ENCODE results near the gene MCEE.
"Not testable (repeated sequence)": the region's sequence is repeated elsewhere in the genome, so short reads cannot be mapped to it uniquely, and the experiment has no call there.

The MCEE gene

DNA sequence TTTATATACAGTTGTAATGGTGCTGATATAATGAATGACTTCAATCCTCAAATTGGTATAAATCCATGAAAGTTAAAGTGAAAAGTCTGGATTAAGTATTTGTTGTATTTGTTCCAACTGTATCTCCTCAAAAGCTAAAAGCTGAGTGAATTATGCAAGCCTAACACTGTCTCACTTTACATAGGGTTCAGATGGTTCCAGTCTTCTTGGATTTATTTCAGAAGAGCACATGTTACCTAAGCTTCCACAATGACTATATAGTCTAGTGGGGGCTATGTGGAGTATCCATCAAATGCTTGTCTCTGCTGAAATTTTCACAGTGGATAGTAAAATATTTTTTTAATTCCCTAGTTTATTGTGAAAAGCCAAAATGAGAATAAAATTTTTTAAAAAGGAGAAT, 13.0 kb downstream of the MCEE start:
- no peak overlapping the region for H3K27ac Mint-ChIP-seq
- no peak for ATAC-seq (replicated peaks)
- peaks cover 0 to 9% of the 10 kb centered on the region in 2 donors for H3K4me1 Mint-ChIP-seq
- H3K27me3 Mint-ChIP-seq = no peaks in the 10 kb centered on the region
- H3K9me3 Mint-ChIP-seq = no peaks in the 10 kb centered on the region
- no peak for DNase-seq
- H3K4me3 Mint-ChIP-seq = no peak overlapping the region
- H3K36me3 Mint-ChIP-seq = peaks cover 28 to 63% of the 10 kb centered on the region in 2 donors

GRCh38 chr2:71113843-71114242, 16.2 kb downstream of the MCEE start:
- peaks cover 23 to 41% of the 10 kb centered on the region in 2 donors for H3K36me3 Mint-ChIP-seq
- DNase-seq = no peak
- no peaks in the 10 kb centered on the region for H3K9me3 Mint-ChIP-seq
- H3K4me3 Mint-ChIP-seq = no peak overlapping the region
- peaks cover 0 to 8% of the 10 kb centered on the region in 2 donors for H3K4me1 Mint-ChIP-seq
- no peak overlapping the region for H3K27ac Mint-ChIP-seq
- no peak for ATAC-seq (replicated peaks)
- H3K27me3 Mint-ChIP-seq = no peaks in the 10 kb centered on the region

DNA sequence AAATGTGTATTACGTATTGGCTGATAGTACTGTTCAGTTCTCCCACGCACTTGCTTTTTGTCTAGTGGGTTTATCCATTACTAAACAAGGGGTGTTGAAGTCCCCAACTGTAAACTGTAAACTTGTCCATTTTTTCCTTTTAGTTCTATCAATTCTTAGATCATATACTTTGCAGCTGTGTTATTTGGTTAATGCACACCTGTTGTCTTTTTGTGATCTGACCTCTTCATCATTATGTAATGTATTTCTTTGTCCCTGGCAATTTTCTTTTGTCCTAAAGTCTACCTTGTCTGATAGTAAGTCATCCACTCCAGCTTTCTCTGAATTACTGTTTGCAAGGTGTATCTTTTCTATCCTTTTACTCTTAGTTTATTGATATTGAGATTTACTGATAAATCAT, 21.9 kb downstream of the MCEE start:
- Mint-ChIP-seq H3K4me3 (no peak overlapping the region), H3K27me3 (no peaks in the 10 kb centered on the region), H3K9me3 (peaks cover 4 to 5% of the 10 kb centered on the region in 2 donors), H3K36me3 (peaks cover 10 to 19% of the 10 kb centered on the region in 2 donors), H3K4me1 (no peaks in the 10 kb centered on the region), H3K27ac (no peak overlapping the region)
- ATAC-seq (replicated peaks) = no peak
- no peak for DNase-seq

DNA sequence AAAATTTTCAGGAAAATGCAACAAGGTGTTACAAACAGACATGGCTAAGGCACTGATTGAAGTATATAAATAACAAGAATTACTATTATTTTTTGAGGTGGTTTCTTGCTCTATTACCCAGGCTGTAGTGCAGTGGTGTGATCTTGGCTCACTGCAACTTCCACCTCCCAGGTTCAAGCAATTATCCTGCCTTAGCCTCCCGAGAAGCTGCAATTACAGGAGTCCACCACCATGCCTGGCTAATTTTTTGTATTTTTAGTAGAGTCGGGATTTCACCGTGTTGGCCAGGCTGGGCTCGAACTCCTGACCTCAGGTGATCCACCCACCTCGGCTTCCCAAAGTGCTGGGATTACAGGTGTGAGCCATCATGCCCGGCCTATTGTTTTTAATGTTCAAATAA, 23.6 kb downstream of the MCEE start:
- H3K27me3 Mint-ChIP-seq; H3K4me1 Mint-ChIP-seq; H3K4me3 Mint-ChIP-seq; H3K9me3 Mint-ChIP-seq; H3K27ac Mint-ChIP-seq; DNase-seq; ATAC-seq (replicated peaks): not testable (repeated sequence)
- H3K36me3 Mint-ChIP-seq = peaks cover 10 to 15% of the 10 kb centered on the region in 2 donors

- ATAC-seq (replicated peaks) (no peak), DNase-seq (no peak)
- Mint-ChIP-seq H3K27me3 (no peaks in the 10 kb centered on the region), H3K36me3 (peaks cover 7 to 8% of the 10 kb centered on the region in 2 donors), H3K9me3 (peaks cover 4 to 5% of the 10 kb centered on the region in 2 donors), H3K4me3 (no peak overlapping the region), H3K27ac (no peak overlapping the region), H3K4me1 (no peaks in the 10 kb centered on the region)
Measured at GRCh38 chr2:71103809-71104208, 26.2 kb downstream of the MCEE start.

- Mint-ChIP-seq H3K4me3 (no peak overlapping the region), H3K27ac (no peak overlapping the region), H3K4me1 (no peaks in the 10 kb centered on the region), H3K27me3 (no peaks in the 10 kb centered on the region), H3K9me3 (peaks cover 4 to 5% of the 10 kb centered on the region in 2 donors), H3K36me3 (peaks cover 6 to 8% of the 10 kb centered on the region in 2 donors)
- DNase-seq (no peak), ATAC-seq (replicated peaks) (no peak)
Measured at GRCh38 chr2:71102981-71103681, 26.9 kb downstream of the MCEE start.

GRCh38 chr2:71101656-71102055, 28.4 kb downstream of the MCEE start:
- Mint-ChIP-seq H3K9me3 (peaks cover 4 to 5% of the 10 kb centered on the region in 2 donors), H3K4me3 (no peak overlapping the region), H3K4me1 (no peaks in the 10 kb centered on the region), H3K27me3 (no peaks in the 10 kb centered on the region), H3K36me3 (peaks cover 5 to 8% of the 10 kb centered on the region in 2 donors), H3K27ac (no peak overlapping the region)
- ATAC-seq (replicated peaks) = no peak
- DNase-seq = no peak

- ATAC-seq (replicated peaks) = peak in 1 of 2 donors; percentile 45
- peaks cover under 1 to 2% of the 10 kb centered on the region in 2 donors for H3K9me3 Mint-ChIP-seq
Measured at GRCh38 chr2:71100195-71100964, 29.6 kb downstream of the MCEE start.

GRCh38 chr2:71092491-71093260, 37.4 kb downstream of the MCEE start:
- not testable (repeated sequence) for DNase-seq; H3K4me3 Mint-ChIP-seq; H3K36me3 Mint-ChIP-seq; H3K9me3 Mint-ChIP-seq; ATAC-seq (replicated peaks); H3K4me1 Mint-ChIP-seq; H3K27ac Mint-ChIP-seq
- peaks cover 27% of the 10 kb centered on the region in 2 donors for H3K27me3 Mint-ChIP-seq

More at GRCh38 chr2:71100195-71100964, 29.6 kb downstream of the MCEE start:
- H3K27me3 Mint-ChIP-seq = no peaks in the 10 kb centered on the region
- DNase-seq = no peak
- H3K4me1 Mint-ChIP-seq = no peaks in the 10 kb centered on the region
- peaks cover 1 to 3% of the 10 kb centered on the region in 2 donors for H3K36me3 Mint-ChIP-seq
- H3K4me3 Mint-ChIP-seq = no peak overlapping the region
- no peak overlapping the region for H3K27ac Mint-ChIP-seq

- peaks cover 27 to 33% of the 10 kb centered on the region in 2 donors for H3K27me3 Mint-ChIP-seq
- not testable (repeated sequence) for ATAC-seq (replicated peaks); H3K27ac Mint-ChIP-seq; H3K36me3 Mint-ChIP-seq; H3K4me1 Mint-ChIP-seq; H3K4me3 Mint-ChIP-seq; DNase-seq; H3K9me3 Mint-ChIP-seq
Measured at GRCh38 chr2:71091808-71092207, 38.2 kb downstream of the MCEE start.

DNA sequence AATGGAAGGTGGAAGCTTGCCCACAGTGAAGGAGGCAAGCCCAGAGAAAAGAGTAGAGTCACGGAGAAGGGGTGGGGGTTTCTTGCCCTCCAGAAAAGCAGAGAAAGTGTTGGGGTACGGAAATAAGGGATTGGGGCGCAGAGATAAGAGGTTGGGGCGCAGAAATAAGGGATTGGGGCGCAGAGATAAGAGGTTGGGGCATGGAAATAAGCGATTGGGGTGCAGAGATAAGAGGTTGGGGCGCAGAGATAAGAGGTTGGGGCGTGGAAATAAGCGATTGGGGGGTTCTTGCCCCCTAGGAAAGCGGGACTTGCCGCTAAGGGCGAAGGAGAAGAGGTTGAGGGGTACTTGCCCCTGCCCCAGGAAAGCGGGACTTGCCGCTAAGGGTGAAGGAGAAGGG, 40.6 kb downstream of the MCEE start:
- H3K27me3 Mint-ChIP-seq = peaks cover 27 to 36% of the 10 kb centered on the region in 2 donors
- H3K27ac Mint-ChIP-seq, H3K4me3 Mint-ChIP-seq: not testable (repeated sequence)

DNA sequence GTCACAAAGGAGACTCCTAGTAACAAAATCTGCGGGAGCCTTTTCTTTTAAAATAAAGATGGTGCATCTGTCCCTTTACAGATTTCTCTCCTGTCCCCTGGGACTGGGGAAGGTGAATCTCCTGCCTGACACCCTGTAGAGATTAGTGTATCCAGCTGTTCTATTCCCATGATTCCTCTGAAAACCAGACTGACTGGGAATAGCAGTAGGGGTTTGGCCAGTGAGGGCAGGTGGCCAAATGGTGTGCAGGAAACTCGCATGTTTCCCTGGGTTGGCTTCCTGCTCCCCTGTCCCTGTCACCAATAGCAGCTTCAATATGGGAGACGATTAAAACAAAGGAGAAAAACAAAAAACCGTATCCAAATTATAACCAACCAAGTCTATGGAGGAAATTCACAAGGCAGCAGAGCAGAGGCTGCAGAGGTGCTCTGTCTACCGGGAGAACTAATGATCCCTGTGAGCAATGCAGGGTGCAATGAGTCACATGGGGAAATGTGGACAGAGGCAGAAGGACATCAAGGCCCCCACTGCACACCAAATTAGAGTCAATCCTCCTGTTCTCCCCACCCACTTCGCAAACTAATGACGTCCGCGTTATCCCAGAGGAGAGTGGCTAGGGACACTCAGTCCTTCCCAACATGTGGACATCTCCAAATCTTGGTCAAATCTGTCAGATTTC, 44.6 kb downstream of the MCEE start:
- H3K9me3 Mint-ChIP-seq; DNase-seq; H3K27ac Mint-ChIP-seq; H3K36me3 Mint-ChIP-seq; ATAC-seq (replicated peaks); H3K4me3 Mint-ChIP-seq: not testable (repeated sequence)
- peaks cover 5 to 19% of the 10 kb centered on the region in 2 donors for H3K4me1 Mint-ChIP-seq
- peaks cover 25 to 34% of the 10 kb centered on the region in 2 donors for H3K27me3 Mint-ChIP-seq

More for the DNA sequence above, 40.6 kb downstream of the MCEE start:
- DNase-seq; H3K4me1 Mint-ChIP-seq; H3K9me3 Mint-ChIP-seq; ATAC-seq (replicated peaks); H3K36me3 Mint-ChIP-seq: not testable (repeated sequence)

GRCh38 chr2:71083752-71084312, 46.2 kb downstream of the MCEE start:
- DNase-seq, H3K9me3 Mint-ChIP-seq, H3K36me3 Mint-ChIP-seq: not testable (repeated sequence)
- Mint-ChIP-seq H3K27ac (peak overlapping the region; percentile 31), H3K4me1 (peaks cover 5 to 19% of the 10 kb centered on the region in 2 donors), H3K4me3 (peak overlapping the region; percentile 25 to 70), H3K27me3 (peaks cover 9 to 17% of the 10 kb centered on the region in 2 donors)
- ATAC-seq (replicated peaks) = peak; percentile 41 to 58

Data from stimulated activated naive B cell treated with anti-CD40 and anti-IgM and Interleukin-4, amounts not matched to agents 10 μg/mL and 1 μg/mL and 100 μg/mL, for 72 hours (primary cell).